Astrocyte of the spinal cord (primary cell): Measurements from ENCODE around the gene OR5D16.
"Not testable (repeated sequence)": the region's sequence is repeated elsewhere in the genome, so short reads cannot be mapped to it uniquely, and the experiment has no call there.

ENCODE experiments used
- DNase-seq: peaks from one replicate; pipeline ENCODE4 v3.0.0; 2011; ENCODE audit warnings: low read depth, low spot score
- H3K4me3 ChIP-seq: 2 replicates; pipeline ENCODE4 v1.5.1; 2011; ENCODE audit warnings: low read depth, mild to moderate bottlenecking, low read length, moderate library complexity
- in situ Hi-C: cut with HindIII; loops from 2 replicates; pipeline ENCODE4 v1.10.0; 2017; ENCODE audit warnings: low sequenced_read_pairs

Gene OR5D16

DNA sequence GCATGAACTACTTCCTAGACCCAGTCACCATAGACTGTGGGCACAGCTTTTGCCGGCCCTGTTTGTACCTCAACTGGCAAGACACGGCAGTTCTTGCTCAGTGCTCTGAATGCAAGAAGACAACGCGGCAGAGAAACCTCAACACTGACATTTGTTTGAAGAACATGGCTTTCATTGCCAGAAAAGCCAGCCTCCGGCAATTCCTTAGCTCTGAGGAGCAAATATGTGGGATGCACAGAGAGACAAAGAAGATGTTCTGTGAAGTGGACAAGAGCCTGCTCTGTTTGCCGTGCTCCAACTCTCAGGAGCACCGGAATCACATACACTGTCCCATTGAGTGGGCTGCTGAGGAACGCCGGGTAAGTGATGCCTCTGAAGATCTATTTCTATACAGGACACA, 46.9 kb downstream of the OR5D16 start:
- DNase-seq, H3K4me3 ChIP-seq, in situ Hi-C loops: not testable (repeated sequence)
